Measurements from ENCODE around the gene ZNF804B.

ZNF804B gene

DNA sequence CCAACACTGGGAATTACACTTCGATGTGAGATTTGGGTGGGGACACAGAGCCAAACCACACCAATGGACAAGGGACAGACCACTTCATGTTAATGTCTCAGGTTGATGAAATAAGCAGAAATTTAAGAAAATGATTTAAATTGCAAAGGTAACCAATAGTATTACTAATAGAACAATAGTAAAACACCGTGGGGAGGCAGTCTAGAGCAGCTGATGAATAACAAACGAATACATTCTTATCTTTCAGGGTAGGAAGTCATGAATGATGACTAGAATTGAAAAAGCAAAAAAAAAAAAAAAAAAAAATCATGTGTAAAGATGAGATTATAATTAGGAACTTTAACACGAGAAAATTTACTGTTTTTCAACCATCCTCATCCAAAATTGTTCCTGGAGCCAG is 207.9 kb downstream of the ZNF804B start:
- Histone ChIP-seq H4K20me1 (ENCODE audit: insufficient read depth, low read length) (no peaks in the 10 kb centered on the region), H3K27ac (ENCODE audit: low read length) (no peak overlapping the region), H3K79me2 (ENCODE audit: low read length) (no peaks in the 10 kb centered on the region), H3K9me3 (ENCODE audit: insufficient read depth, low read length) (no peaks in the 10 kb centered on the region), H3K9ac (ENCODE audit: low read length) (no peak overlapping the region), H3K4me1 (ENCODE audit: low read length) (no peaks in the 10 kb centered on the region), H3K27me3 (ENCODE audit: low read depth, low read length) (no peaks in the 10 kb centered on the region), H2AFZ (ENCODE audit: low read depth, low read length) (no peak overlapping the region), H3K36me3 (replicated peaks; ENCODE audit: low read depth, low read length) (no peaks in the 10 kb centered on the region), H3K4me3 (ENCODE audit: low read length) (no peak overlapping the region), H3K4me2 (ENCODE audit: low read length) (no peak overlapping the region)
- TF ChIP-seq, protein P1, sequence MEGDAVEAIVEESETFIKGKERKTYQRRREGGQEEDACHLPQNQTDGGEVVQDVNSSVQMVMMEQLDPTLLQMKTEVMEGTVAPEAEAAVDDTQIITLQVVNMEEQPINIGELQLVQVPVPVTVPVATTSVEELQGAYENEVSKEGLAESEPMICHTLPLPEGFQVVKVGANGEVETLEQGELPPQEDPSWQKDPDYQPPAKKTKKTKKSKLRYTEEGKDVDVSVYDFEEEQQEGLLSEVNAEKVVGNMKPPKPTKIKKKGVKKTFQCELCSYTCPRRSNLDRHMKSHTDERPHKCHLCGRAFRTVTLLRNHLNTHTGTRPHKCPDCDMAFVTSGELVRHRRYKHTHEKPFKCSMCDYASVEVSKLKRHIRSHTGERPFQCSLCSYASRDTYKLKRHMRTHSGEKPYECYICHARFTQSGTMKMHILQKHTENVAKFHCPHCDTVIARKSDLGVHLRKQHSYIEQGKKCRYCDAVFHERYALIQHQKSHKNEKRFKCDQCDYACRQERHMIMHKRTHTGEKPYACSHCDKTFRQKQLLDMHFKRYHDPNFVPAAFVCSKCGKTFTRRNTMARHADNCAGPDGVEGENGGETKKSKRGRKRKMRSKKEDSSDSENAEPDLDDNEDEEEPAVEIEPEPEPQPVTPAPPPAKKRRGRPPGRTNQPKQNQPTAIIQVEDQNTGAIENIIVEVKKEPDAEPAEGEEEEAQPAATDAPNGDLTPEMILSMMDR (IDR thresholded peaks at IDR 0.05; ENCODE audit: low read depth, low read length), result no peak
- no peak for TF ChIP-seq EZH2phosphoT487 (IDR thresholded peaks at IDR 0.05; ENCODE audit: low read depth)

GRCh38 chr7:88969167-88969566 is 209.7 kb downstream of the ZNF804B start:
- Histone ChIP-seq H3K9ac (ENCODE audit: low read length) (no peak overlapping the region), H3K4me2 (ENCODE audit: low read length) (no peak overlapping the region), H3K79me2 (ENCODE audit: low read length) (no peaks in the 10 kb centered on the region), H4K20me1 (ENCODE audit: insufficient read depth, low read length) (no peaks in the 10 kb centered on the region), H3K4me1 (ENCODE audit: low read length) (no peaks in the 10 kb centered on the region), H3K27me3 (ENCODE audit: low read depth, low read length) (no peaks in the 10 kb centered on the region), H3K27ac (ENCODE audit: low read length) (no peak overlapping the region), H3K9me3 (ENCODE audit: insufficient read depth, low read length) (no peaks in the 10 kb centered on the region), H3K36me3 (replicated peaks; ENCODE audit: low read depth, low read length) (no peaks in the 10 kb centered on the region), H3K4me3 (ENCODE audit: low read length) (no peak overlapping the region), H2AFZ (ENCODE audit: low read depth, low read length) (no peak overlapping the region)
- no peak for TF ChIP-seq EZH2phosphoT487 (IDR thresholded peaks at IDR 0.05; ENCODE audit: low read depth)
- TF ChIP-seq, protein P1 (IDR thresholded peaks at IDR 0.05; ENCODE audit: low read depth, low read length), result no peak

DNA sequence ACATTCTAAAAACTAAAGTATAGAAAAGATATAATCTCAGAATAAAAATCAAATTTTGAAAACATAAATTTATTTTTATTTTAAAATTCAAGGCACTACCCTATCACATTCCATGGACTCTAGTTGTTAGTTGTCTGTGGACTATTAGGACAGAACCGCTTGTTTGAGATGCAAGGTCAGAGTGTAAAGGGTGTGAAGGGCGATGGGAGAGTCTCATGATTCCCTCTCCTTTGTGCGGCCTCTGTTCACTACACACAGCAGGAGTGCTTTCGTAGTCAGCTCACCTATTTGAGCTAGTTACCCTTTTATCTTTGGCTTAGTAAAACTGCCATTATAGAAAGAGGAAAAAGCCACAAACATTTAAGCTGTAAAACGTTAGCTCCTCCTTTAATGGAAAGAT is 225.8 kb downstream of the ZNF804B start:
- H3K4me2 ChIP-seq (ENCODE audit: low read length), result no peak overlapping the region

GRCh38 chr7:89001306-89001705 is 241.8 kb downstream of the ZNF804B start:
- Histone ChIP-seq H2AFZ (ENCODE audit: low read depth, low read length) (no peak overlapping the region), H3K4me1 (ENCODE audit: low read length) (peaks cover 18% of the 10 kb centered on the region), H3K27ac (ENCODE audit: low read length) (no peak overlapping the region), H3K4me2 (ENCODE audit: low read length) (no peak overlapping the region), H3K36me3 (replicated peaks; ENCODE audit: low read depth, low read length) (no peaks in the 10 kb centered on the region), H3K27me3 (ENCODE audit: low read depth, low read length) (no peaks in the 10 kb centered on the region), H3K4me3 (ENCODE audit: low read length) (no peak overlapping the region), H3K9me3 (ENCODE audit: insufficient read depth, low read length) (no peaks in the 10 kb centered on the region), H4K20me1 (ENCODE audit: insufficient read depth, low read length) (no peaks in the 10 kb centered on the region), H3K9ac (ENCODE audit: low read length) (no peak overlapping the region), H3K79me2 (ENCODE audit: low read length) (no peaks in the 10 kb centered on the region)
- no peak for TF ChIP-seq EZH2phosphoT487 (IDR thresholded peaks at IDR 0.05; ENCODE audit: low read depth)
- TF ChIP-seq, protein P1 (IDR thresholded peaks at IDR 0.05; ENCODE audit: low read depth, low read length), result no peak

More for the DNA sequence above, 225.8 kb downstream of the ZNF804B start:
- H3K9ac ChIP-seq (ENCODE audit: low read length), result no peak overlapping the region
- H4K20me1 ChIP-seq (ENCODE audit: insufficient read depth, low read length), result no peaks in the 10 kb centered on the region
- H3K36me3 ChIP-seq (replicated peaks; ENCODE audit: low read depth, low read length), result no peaks in the 10 kb centered on the region
- H3K79me2 ChIP-seq (ENCODE audit: low read length), result no peaks in the 10 kb centered on the region
- no peaks in the 10 kb centered on the region for H3K9me3 ChIP-seq (ENCODE audit: insufficient read depth, low read length)
- no peaks in the 10 kb centered on the region for H3K27me3 ChIP-seq (ENCODE audit: low read depth, low read length)
- TF ChIP-seq EZH2phosphoT487 (IDR thresholded peaks at IDR 0.05; ENCODE audit: low read depth), result no peak
- TF ChIP-seq, protein P1 (IDR thresholded peaks at IDR 0.05; ENCODE audit: low read depth, low read length), result no peak
- H2AFZ ChIP-seq (ENCODE audit: low read depth, low read length), result no peak overlapping the region
- no peaks in the 10 kb centered on the region for H3K4me1 ChIP-seq (ENCODE audit: low read length)
- no peak overlapping the region for H3K4me3 ChIP-seq (ENCODE audit: low read length)
- H3K27ac ChIP-seq (ENCODE audit: low read length), result no peak overlapping the region

Data from OCI-LY3 (cell line).